DOHH2 (cell line): ENCODE results near the gene RNF187.

ENCODE experiments used
- H3F3A ChIP-seq: fragments of 200-600 bp; sonication (generic), shearing (Covaris generic); 2 replicates; pipeline ENCODE4 v1.6.0; 2016; ENCODE audit warnings: antibody characterized with exemption, mild to moderate bottlenecking; ENCODE audit not compliant: control insufficient read depth, insufficient read depth
- H3K27ac ChIP-seq: fragments of 200-600 bp; sonication (generic); 2 replicates; pipeline ENCODE4 v1.5.1; 2014; ENCODE audit warnings: low read depth, mild to moderate bottlenecking, low read length, moderate library complexity
- H3K27me3 ChIP-seq: fragments of 200-600 bp; sonication (generic); 2 replicates; pipeline ENCODE4 v1.6.1; 2014; ENCODE audit warnings: mild to moderate bottlenecking, low read length, mixed read lengths; ENCODE audit not compliant: control insufficient read depth
- H3K36me3 ChIP-seq: fragments of 200-600 bp; sonication (generic); 2 replicates; pipeline ENCODE4 v1.6.1; 2014; ENCODE audit warnings: mild to moderate bottlenecking, low read length, moderate library complexity, mixed read lengths; ENCODE audit not compliant: control insufficient read depth
- H3K4me1 ChIP-seq: fragments of 200-600 bp; sonication (generic); 2 replicates; pipeline ENCODE4 v1.6.1; 2014; ENCODE audit warnings: mild to moderate bottlenecking, low read length, mixed read lengths; ENCODE audit not compliant: control insufficient read depth
- H3K4me2 ChIP-seq: fragments of 200-600 bp; sonication (generic); 2 replicates; pipeline ENCODE4 v1.6.0; 2014; ENCODE audit warnings: mild to moderate bottlenecking, low read length, moderate library complexity
- H3K4me3 ChIP-seq: fragments of 200-600 bp; sonication (generic); 2 replicates; pipeline ENCODE4 v1.5.1; 2014; ENCODE audit warnings: mild to moderate bottlenecking, low read length, mixed read lengths
- H3K79me2 ChIP-seq: fragments of 200-600 bp; sonication (generic); 2 replicates; pipeline ENCODE4 v1.6.1; 2014; ENCODE audit warnings: mild to moderate bottlenecking, low read length, mixed read lengths; ENCODE audit not compliant: control insufficient read depth
- H3K9me2 ChIP-seq: fragments of 200-600 bp; sonication (generic); replicated peaks from 2 replicates; pipeline ENCODE4 v1.6.1; 2014; ENCODE audit warnings: mild to moderate bottlenecking, low read length, mixed read lengths; ENCODE audit not compliant: control insufficient read depth
- H3K9me3 ChIP-seq: fragments of 200-600 bp; sonication (generic); 2 replicates; pipeline ENCODE4 v1.6.1; 2014; ENCODE audit warnings: antibody characterized with exemption, low read length, mixed read lengths; ENCODE audit not compliant: control insufficient read depth, insufficient read depth
- H4K20me1 ChIP-seq: fragments of 200-600 bp; sonication (generic); 2 replicates; pipeline ENCODE4 v1.6.0; 2014; ENCODE audit warnings: low read depth, mild to moderate bottlenecking, antibody characterized with exemption, low read length, moderate library complexity; ENCODE audit not compliant: control insufficient read depth, insufficient read depth
- EZH2phosphoT487 ChIP-seq: fragments of 200-600 bp; sonication (generic); IDR thresholded peaks from 2 replicates; pipeline ENCODE4 v1.6.1; 2017; ENCODE audit warnings: borderline replicate concordance, mild to moderate bottlenecking, antibody characterized with exemption, low read length, moderate library complexity, mixed read lengths
- TF ChIP-seq, protein P1 (sequence below): fragments of 200-600 bp; sonication (generic); IDR thresholded peaks from one replicate; pipeline ENCODE4 v1.5.1; 2014; ENCODE audit warnings: antibody characterized with exemption, mild to moderate bottlenecking, low read depth, low read length; ENCODE audit not compliant: poor library complexity, severe bottlenecking

Gene RNF187

DNA sequence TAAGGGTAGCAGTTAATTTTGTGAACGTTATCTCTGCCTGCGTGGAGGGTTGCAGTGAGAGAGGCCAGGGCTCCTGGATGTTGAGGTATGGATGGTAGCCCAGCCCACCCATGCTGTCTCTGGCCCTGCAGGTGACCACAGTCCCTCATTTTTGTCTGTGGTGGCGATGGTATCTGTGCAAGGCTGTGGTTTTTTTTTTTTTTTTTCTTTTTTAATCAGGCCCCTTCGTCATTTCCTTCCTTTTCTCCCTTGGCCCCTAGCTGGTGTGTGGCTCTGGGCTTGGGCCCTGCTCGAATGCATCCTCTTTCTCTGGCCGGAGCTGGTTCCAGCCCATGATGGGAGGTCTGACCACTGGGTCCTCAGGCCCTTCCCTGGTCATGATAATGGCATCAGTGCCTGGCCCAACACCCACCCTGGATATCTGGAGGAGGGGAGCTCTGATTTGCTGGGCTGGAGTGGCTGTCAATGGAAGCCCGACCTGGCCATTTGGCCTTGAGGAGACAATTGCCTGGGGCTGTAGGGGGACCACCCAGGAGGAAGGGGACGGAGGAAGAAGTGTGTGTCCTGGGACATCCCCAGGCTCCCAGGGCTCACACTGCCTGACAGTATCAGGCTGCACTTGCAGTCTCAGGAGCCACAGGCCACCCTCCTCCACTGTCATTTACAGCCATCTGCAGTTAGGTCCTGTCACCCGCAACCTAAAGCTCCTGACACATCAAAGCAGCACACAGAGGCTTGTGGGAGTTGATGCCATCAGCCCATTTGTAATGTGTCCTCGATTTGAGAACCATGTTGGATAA is 8.1 kb upstream of the RNF187 start:
- H3F3A ChIP-seq, result no peaks in the 10 kb centered on the region
- no peaks in the 10 kb centered on the region for H3K27me3 ChIP-seq
- H3K4me2 ChIP-seq, result peak overlapping the region; percentile 49; the same call in 1 of the 2 replicates
- H3K79me2 ChIP-seq, result no peaks in the 10 kb centered on the region
- no peaks in the 10 kb centered on the region for H3K9me3 ChIP-seq
- H3K4me1 ChIP-seq, result peaks cover 13% of the 10 kb centered on the region
- H3K9me2 ChIP-seq, result no peaks in the 10 kb centered on the region
- H3K27ac ChIP-seq, result no peak overlapping the region
- H3K4me3 ChIP-seq, result no peak overlapping the region
- no peaks in the 10 kb centered on the region for H4K20me1 ChIP-seq
- TF ChIP-seq EZH2phosphoT487, result no peak
- TF ChIP-seq, protein P1, sequence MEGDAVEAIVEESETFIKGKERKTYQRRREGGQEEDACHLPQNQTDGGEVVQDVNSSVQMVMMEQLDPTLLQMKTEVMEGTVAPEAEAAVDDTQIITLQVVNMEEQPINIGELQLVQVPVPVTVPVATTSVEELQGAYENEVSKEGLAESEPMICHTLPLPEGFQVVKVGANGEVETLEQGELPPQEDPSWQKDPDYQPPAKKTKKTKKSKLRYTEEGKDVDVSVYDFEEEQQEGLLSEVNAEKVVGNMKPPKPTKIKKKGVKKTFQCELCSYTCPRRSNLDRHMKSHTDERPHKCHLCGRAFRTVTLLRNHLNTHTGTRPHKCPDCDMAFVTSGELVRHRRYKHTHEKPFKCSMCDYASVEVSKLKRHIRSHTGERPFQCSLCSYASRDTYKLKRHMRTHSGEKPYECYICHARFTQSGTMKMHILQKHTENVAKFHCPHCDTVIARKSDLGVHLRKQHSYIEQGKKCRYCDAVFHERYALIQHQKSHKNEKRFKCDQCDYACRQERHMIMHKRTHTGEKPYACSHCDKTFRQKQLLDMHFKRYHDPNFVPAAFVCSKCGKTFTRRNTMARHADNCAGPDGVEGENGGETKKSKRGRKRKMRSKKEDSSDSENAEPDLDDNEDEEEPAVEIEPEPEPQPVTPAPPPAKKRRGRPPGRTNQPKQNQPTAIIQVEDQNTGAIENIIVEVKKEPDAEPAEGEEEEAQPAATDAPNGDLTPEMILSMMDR, result no peak
- H3K36me3 ChIP-seq, result no peaks in the 10 kb centered on the region

DNA sequence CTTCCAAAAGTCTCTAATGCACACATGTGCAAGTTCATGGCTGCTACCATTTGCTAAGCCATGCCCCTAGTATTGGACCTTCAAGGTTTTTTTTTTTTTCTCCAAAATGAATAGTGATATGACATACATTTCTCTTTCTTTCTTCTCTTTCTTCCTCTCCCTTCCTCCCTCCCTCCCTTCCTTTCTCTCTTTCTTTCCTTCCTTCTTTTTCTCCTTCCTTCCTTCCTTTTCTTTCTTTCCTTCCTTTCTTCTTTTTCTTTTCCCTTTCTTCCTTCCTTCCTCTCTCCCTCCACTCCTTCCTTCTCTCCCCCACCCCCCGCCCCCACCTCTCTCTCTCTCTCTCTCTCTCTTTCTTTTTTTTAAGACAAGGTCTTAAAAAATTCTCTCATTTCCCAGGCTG is 3.4 kb upstream of the RNF187 start:
- Histone ChIP-seq H3K4me2 (no peak overlapping the region), H3K4me1 (peaks cover 21% of the 10 kb centered on the region), H3K9me2 (no peaks in the 10 kb centered on the region), H3F3A (peaks cover 6% of the 10 kb centered on the region), H3K79me2 (peaks cover 12% of the 10 kb centered on the region), H3K36me3 (peaks cover 13% of the 10 kb centered on the region), H4K20me1 (no peaks in the 10 kb centered on the region), H3K4me3 (no peak overlapping the region), H3K9me3 (no peaks in the 10 kb centered on the region), H3K27me3 (no peaks in the 10 kb centered on the region), H3K27ac (no peak overlapping the region)
- TF ChIP-seq EZH2phosphoT487, result no peak
- TF ChIP-seq, protein P1, result no peak

DNA sequence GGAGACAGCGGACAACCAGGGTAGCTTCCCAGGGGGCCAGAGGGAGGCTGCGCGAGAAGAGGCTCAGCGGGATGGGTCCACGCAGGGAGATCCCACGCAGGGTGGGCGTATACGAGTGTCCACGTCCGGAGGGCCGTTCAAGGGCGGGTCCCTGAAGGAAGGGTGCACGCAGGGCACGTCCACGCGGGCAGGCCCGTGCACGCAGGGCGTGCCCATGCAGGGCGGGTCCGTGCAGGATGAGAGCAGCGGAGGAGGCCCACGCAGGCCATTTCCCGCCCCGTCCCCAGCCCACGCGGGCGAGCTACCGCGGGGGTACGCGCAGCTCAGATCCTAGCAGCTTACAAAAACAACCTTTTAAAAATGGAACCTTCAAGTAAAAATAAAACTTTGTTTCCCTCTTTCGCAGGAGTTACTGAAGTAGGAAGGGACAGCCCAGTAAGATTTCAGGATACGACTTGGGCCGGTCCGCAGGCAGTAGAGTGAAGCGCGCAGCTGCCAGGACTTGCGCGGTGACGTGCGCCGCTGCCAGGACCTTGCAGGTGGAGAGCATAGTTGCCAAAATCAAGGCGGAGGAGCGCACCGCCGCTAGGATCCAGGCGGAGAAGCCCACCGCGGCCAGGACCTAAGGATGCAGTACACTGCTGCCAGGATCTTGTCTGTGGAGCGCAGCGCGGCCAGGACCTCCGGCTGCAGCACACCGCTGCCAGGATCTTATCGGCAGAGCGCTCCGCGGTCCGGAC is 416 bp upstream of the RNF187 start:
- no peaks in the 10 kb centered on the region for H3K9me3 ChIP-seq
- TF ChIP-seq, protein P1, result no peak
- TF ChIP-seq EZH2phosphoT487, result no peak
- peaks cover 41% of the 10 kb centered on the region for H3K79me2 ChIP-seq
- peak overlapping the region; percentile 77 for H3K4me2 ChIP-seq
- no peaks in the 10 kb centered on the region for H3K9me2 ChIP-seq
- H3F3A ChIP-seq, result peaks cover 11% of the 10 kb centered on the region
- H3K4me1 ChIP-seq, result peaks cover 37% of the 10 kb centered on the region
- peaks cover 43% of the 10 kb centered on the region for H3K36me3 ChIP-seq
- H3K4me3 ChIP-seq, result peak overlapping the region; percentile 99
- H3K27me3 ChIP-seq, result no peaks in the 10 kb centered on the region
- no peaks in the 10 kb centered on the region for H4K20me1 ChIP-seq
- peak overlapping the region; percentile 88 for H3K27ac ChIP-seq
